ENCODE results near the gene SLC7A4.

Gene SLC7A4, protein sequence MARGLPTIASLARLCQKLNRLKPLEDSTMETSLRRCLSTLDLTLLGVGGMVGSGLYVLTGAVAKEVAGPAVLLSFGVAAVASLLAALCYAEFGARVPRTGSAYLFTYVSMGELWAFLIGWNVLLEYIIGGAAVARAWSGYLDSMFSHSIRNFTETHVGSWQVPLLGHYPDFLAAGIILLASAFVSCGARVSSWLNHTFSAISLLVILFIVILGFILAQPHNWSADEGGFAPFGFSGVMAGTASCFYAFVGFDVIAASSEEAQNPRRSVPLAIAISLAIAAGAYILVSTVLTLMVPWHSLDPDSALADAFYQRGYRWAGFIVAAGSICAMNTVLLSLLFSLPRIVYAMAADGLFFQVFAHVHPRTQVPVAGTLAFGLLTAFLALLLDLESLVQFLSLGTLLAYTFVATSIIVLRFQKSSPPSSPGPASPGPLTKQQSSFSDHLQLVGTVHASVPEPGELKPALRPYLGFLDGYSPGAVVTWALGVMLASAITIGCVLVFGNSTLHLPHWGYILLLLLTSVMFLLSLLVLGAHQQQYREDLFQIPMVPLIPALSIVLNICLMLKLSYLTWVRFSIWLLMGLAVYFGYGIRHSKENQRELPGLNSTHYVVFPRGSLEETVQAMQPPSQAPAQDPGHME

DNA sequence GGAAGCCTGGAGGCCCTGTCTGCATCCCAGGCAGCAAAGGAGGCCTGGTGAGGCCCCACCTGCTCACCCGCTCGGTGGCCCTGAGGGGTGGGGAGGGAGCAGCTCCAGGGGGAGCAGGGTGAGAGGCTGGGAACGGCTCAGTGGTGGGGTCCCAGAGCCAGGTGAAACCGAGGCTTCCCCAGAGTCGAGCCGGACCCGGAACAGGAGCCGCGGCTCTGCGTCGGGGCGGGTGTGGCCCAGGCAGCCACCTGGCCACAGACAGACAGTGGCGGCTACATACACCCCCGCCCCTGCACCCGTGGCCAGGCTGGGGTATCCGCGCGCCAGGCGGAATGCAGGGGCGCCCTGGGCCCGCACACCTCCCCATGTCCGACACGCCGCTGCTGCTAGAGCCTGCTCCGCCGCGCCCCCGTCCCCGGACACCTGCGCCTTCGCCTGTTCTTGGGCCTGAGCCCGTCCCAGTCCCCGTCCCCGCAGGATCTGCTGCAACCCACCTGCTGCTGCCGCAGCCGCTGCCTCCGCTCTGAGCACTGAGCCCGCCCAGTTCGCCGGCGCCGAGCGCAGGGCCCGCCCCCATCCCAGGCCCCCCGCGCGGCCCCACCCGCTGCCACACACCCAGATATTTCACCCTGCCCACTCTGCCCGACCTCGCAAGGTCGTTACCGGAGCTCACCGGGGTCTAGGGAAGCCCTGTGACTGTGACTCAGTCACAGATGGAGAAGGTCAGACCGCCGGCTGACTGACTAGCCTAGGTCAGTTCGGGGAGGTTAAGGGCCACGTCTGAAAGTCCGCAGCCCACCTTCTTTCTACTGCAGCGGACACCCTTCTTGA, at the start of gene SLC7A4:
Gene SLC7A4 (minus strand): TSS at position 525 of the 831 bp plus-strand sequence. CDS start 749 bp downstream, outside the sequence.
- TF ChIP-seq CTBP1 (IDR thresholded peaks at IDR 0.05; ENCODE audit: borderline replicate concordance) (no peak), BHLHE40 (IDR thresholded peaks at IDR 0.05; ENCODE audit: borderline replicate concordance) (no peak), FOXA1 (IDR thresholded peaks at IDR 0.05) (no peak), ELF4 (IDR thresholded peaks at IDR 0.05) (no peak), ZNF384 (IDR thresholded peaks at IDR 0.05) (no peak)
- TF ChIP-seq, protein P1, sequence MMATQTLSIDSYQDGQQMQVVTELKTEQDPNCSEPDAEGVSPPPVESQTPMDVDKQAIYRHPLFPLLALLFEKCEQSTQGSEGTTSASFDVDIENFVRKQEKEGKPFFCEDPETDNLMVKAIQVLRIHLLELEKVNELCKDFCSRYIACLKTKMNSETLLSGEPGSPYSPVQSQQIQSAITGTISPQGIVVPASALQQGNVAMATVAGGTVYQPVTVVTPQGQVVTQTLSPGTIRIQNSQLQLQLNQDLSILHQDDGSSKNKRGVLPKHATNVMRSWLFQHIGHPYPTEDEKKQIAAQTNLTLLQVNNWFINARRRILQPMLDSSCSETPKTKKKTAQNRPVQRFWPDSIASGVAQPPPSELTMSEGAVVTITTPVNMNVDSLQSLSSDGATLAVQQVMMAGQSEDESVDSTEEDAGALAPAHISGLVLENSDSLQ (IDR thresholded peaks at IDR 0.05) = no peak
- CTCF ChIA-PET = no interaction called here
- POLR2A ChIA-PET = no interaction called here
- no peak for DNase-seq (ENCODE audit: extremely low spot score)

DNA sequence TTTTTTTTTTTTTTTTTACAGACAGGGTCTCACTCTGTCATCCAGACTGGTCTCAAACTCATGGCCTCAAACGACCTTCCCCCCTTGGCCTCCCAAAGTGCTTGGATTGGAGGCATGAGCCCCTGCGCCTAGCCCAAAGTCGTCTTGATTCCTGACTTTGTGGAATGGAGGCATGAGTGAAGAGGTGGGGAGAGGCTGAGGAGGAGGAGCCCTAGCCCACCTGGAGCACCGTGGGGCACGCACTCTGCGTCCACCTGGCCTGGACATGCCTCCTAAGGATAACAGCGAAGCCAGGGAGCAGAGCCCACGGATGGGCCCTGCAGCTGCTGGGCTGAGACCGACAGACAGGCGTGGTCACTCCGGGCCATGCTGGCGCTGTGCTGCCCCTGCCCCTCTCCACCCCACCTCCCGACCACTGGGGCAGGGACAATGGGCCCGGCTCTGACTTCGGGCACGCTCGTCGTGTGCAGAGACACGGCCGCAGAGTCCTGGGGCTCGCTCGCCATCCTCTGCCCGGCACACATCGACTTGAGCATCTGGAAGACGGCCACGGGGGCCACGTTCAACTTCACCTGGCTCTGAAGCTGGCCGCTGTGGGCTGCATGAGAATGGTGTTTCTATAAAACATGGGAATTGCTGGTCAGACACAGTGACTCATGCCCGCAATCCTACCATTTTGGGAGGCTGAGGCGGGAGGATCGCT, 48.2 kb upstream of the SLC7A4 start:
- DNase-seq (ENCODE audit: extremely low spot score) = no peak
- ChIA-PET CTCF (no interaction called here), POLR2A (no interaction called here)
- no peak for TF ChIP-seq SUZ12 (IDR thresholded peaks at IDR 0.05)
- TF ChIP-seq ELF4 (IDR thresholded peaks at IDR 0.05) = no peak
- TF ChIP-seq ZNF384 (IDR thresholded peaks at IDR 0.05) = no peak

DNA sequence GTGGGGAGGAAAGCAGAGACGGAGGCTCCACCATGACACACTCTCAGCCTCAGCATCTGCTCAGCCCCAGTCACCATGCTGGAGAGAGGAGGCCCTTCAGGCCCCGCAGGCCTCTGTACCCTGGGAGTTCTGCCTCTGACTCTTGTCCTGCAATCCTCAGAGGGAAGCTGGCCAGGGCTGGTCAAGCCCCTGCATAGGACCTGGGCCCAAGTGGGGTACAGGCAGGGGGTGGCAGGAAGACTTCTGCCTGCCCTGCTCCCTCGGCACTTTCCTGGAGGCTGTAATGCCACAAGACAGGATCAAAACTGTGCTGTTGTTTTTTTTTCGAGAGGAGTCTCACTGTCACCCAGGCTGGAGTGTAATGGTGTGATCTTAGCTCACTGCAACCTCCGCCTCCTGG, 47.1 kb upstream of the SLC7A4 start:
- CTCF ChIA-PET = no interaction called here
- TF ChIP-seq TARDBP (IDR thresholded peaks at IDR 0.05) = no peak
- TF ChIP-seq ZNF384 (IDR thresholded peaks at IDR 0.05) = no peak
- TF ChIP-seq FOXM1 (IDR thresholded peaks at IDR 0.05; ENCODE audit: borderline replicate concordance) = no peak
- TF ChIP-seq L3MBTL2 (conservative IDR thresholded peaks at IDR 0.05) = no peak
- POLR2A ChIA-PET = no interaction called here
- no peak for DNase-seq (ENCODE audit: extremely low spot score)

DNA sequence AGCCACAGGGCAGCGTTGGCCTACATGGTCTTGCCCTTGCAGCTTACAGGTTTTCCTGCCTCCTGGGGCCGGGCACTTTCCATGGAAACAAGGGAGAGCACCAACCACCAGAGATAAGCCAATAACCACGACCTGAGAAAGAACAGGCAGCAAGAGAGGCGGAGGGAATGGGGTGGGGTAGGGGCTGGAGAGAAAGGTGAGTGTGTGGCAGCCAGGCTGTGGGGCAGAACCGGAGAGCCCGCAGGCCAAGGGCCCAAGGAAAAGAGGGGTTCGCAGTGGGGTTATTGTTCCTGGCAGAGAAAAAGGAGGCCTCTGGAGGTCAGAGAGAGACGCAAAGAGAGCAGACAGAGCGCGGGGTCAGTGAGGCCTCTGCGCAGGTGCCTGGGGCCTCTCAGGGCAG, 46.6 kb upstream of the SLC7A4 start:
- no peak for DNase-seq (ENCODE audit: extremely low spot score)
- ChIA-PET CTCF (no interaction called here), POLR2A (no interaction called here)
- TF ChIP-seq, protein P1 (IDR thresholded peaks at IDR 0.05) = no peak
- TF ChIP-seq HDGF (IDR thresholded peaks at IDR 0.05; ENCODE audit: borderline replicate concordance) (no peak), FOXA1 (IDR thresholded peaks at IDR 0.05) (no peak), CTBP1 (IDR thresholded peaks at IDR 0.05; ENCODE audit: borderline replicate concordance) (no peak), BHLHE40 (IDR thresholded peaks at IDR 0.05; ENCODE audit: borderline replicate concordance) (no peak), FOXK2 (IDR thresholded peaks at IDR 0.05) (no peak), SUZ12 (IDR thresholded peaks at IDR 0.05) (no peak), LEF1 (IDR thresholded peaks at IDR 0.05; ENCODE audit: borderline replicate concordance) (no peak), SP1 (IDR thresholded peaks at IDR 0.05) (no peak), ZNF384 (IDR thresholded peaks at IDR 0.05) (no peak), ARNT (IDR thresholded peaks at IDR 0.05) (no peak), FOXM1 (IDR thresholded peaks at IDR 0.05; ENCODE audit: borderline replicate concordance) (no peak), TARDBP (IDR thresholded peaks at IDR 0.05) (no peak), NFRKB (IDR thresholded peaks at IDR 0.05) (no peak), L3MBTL2 (conservative IDR thresholded peaks at IDR 0.05) (no peak)

DNA sequence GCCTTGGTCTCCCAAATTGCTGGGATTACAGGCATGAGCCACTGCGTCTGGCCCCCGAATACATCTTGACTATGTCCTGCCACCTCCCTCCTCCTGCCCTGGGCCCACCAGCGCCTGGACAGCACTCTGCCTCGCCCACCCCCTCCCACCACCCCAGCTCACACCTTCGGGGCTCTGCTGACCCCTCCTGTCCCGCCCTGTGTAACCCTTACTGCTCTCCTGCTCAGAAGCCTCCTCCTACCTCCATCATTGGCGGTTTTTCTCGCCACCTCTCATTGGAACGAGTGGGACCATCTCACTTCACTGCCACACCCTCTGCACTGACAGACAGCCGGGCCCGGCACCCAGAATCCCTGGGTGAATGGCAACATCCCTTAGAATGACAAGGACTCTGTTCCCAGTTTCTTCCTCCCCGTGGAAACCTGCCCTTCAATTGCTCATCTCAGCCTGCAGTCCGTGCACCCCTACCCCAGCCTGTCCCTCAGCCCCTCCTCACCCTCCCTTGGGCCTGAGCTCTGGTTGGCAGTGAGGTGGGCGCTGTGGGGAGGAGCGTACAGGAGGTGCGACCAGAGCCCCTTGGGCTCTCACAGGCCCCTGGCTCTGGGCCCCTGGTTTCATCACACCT, 45.6 kb upstream of the SLC7A4 start:
- DNase-seq (ENCODE audit: extremely low spot score) = no peak
- ChIA-PET CTCF (no interaction called here), POLR2A (no interaction called here)
- no peak for TF ChIP-seq ARNT (IDR thresholded peaks at IDR 0.05)
- no peak for TF ChIP-seq FOXK2 (IDR thresholded peaks at IDR 0.05)
- no peak for TF ChIP-seq HDGF (IDR thresholded peaks at IDR 0.05; ENCODE audit: borderline replicate concordance)
- TF ChIP-seq FOXM1 (IDR thresholded peaks at IDR 0.05; ENCODE audit: borderline replicate concordance) = no peak
- no peak for TF ChIP-seq ELF4 (IDR thresholded peaks at IDR 0.05)
- no peak for TF ChIP-seq LEF1 (IDR thresholded peaks at IDR 0.05; ENCODE audit: borderline replicate concordance)
- TF ChIP-seq NFRKB (IDR thresholded peaks at IDR 0.05) = no peak
- no peak for TF ChIP-seq SUZ12 (IDR thresholded peaks at IDR 0.05)
- no peak for TF ChIP-seq BHLHE40 (IDR thresholded peaks at IDR 0.05; ENCODE audit: borderline replicate concordance)
- TF ChIP-seq FOXA1 (IDR thresholded peaks at IDR 0.05) = no peak
- no peak for TF ChIP-seq ZNF384 (IDR thresholded peaks at IDR 0.05)

All from HEK293T (cell line).